GM21576 (cell line): ENCODE results near the gene TPD52L1.
"Not testable (repeated sequence)": the region's sequence is repeated elsewhere in the genome, so short reads cannot be mapped to it uniquely, and the experiment has no call there.

Experiments
- ATAC-seq: cut with Tn5 transposase; IDR thresholded peaks from one replicate; pipeline ENCODE4 v1.9.1; 2021; ENCODE audit warnings: mild to moderate bottlenecking, moderate library complexity; ENCODE audit not compliant: unreplicated experiment

The TPD52L1 gene

GRCh38 chr6:125140808-125141207 is 12.8 kb upstream of the TPD52L1 start:
- ATAC-seq, result no peak

GRCh38 chr6:125142618-125143017 is 11.0 kb upstream of the TPD52L1 start:
- ATAC-seq, result no peak

GRCh38 chr6:125144822-125145221 is 8.8 kb upstream of the TPD52L1 start:
- ATAC-seq, result no peak

- ATAC-seq, result no peak
Measured at GRCh38 chr6:125149256-125150144, 4.1 kb upstream of the TPD52L1 start.

GRCh38 chr6:125151700-125152099 is 1.9 kb upstream of the TPD52L1 start:
- no peak for ATAC-seq

- ATAC-seq, result no peak
Measured at GRCh38 chr6:125154118-125154760, 666 bp downstream of the TPD52L1 start.

- ATAC-seq, result no peak
Measured at GRCh38 chr6:125154761-125155135, 1.2 kb downstream of the TPD52L1 start.

GRCh38 chr6:125155344-125155743 is 1.8 kb downstream of the TPD52L1 start:
- no peak for ATAC-seq

GRCh38 chr6:125156496-125156895 is 2.9 kb downstream of the TPD52L1 start:
- no peak for ATAC-seq

GRCh38 chr6:125157280-125157679 is 3.7 kb downstream of the TPD52L1 start:
- no peak for ATAC-seq

GRCh38 chr6:125157725-125158124 is 4.2 kb downstream of the TPD52L1 start:
- no peak for ATAC-seq

GRCh38 chr6:125163339-125163738 is 9.8 kb downstream of the TPD52L1 start:
- not testable (repeated sequence) for ATAC-seq

GRCh38 chr6:125163811-125164210 is 10.2 kb downstream of the TPD52L1 start:
- no peak for ATAC-seq

- no peak for ATAC-seq
Measured at GRCh38 chr6:125164696-125165095, 11.1 kb downstream of the TPD52L1 start.

- no peak for ATAC-seq
Measured at GRCh38 chr6:125165256-125165655, 11.7 kb downstream of the TPD52L1 start.

- ATAC-seq, result no peak
Measured at GRCh38 chr6:125165776-125166175, 12.2 kb downstream of the TPD52L1 start.

- ATAC-seq, result no peak
Measured at GRCh38 chr6:125166711-125167110, 13.1 kb downstream of the TPD52L1 start.

GRCh38 chr6:125167579-125167978 is 14.0 kb downstream of the TPD52L1 start:
- ATAC-seq, result no peak

- ATAC-seq, result no peak
Measured at GRCh38 chr6:125169058-125169457, 15.5 kb downstream of the TPD52L1 start.

GRCh38 chr6:125169522-125169921 is 15.9 kb downstream of the TPD52L1 start:
- ATAC-seq, result no peak

GRCh38 chr6:125170376-125170775 is 16.8 kb downstream of the TPD52L1 start:
- ATAC-seq, result no peak

GRCh38 chr6:125173341-125174095 is 19.9 kb downstream of the TPD52L1 start:
- ATAC-seq, result no peak
